GM19463 (cell line): ENCODE data around the gene NHERF2.

Experiments used
- ATAC-seq: cut with Tn5 transposase; IDR thresholded peaks from one replicate; pipeline ENCODE4 v1.9.1; 2021; ENCODE audit warnings: mild to moderate bottlenecking, moderate library complexity; ENCODE audit not compliant: unreplicated experiment

NHERF2 gene

GRCh38 chr16:2078691-2079090, 52.0 kb downstream of the NHERF2 start:
- no peak for ATAC-seq

- ATAC-seq: no peak
Observed at GRCh38 chr16:2079311-2079800, 52.7 kb downstream of the NHERF2 start.

GRCh38 chr16:2079991-2080390, 53.3 kb downstream of the NHERF2 start:
- ATAC-seq: no peak

GRCh38 chr16:2081201-2082084, 54.7 kb downstream of the NHERF2 start:
- ATAC-seq: no peak

DNA sequence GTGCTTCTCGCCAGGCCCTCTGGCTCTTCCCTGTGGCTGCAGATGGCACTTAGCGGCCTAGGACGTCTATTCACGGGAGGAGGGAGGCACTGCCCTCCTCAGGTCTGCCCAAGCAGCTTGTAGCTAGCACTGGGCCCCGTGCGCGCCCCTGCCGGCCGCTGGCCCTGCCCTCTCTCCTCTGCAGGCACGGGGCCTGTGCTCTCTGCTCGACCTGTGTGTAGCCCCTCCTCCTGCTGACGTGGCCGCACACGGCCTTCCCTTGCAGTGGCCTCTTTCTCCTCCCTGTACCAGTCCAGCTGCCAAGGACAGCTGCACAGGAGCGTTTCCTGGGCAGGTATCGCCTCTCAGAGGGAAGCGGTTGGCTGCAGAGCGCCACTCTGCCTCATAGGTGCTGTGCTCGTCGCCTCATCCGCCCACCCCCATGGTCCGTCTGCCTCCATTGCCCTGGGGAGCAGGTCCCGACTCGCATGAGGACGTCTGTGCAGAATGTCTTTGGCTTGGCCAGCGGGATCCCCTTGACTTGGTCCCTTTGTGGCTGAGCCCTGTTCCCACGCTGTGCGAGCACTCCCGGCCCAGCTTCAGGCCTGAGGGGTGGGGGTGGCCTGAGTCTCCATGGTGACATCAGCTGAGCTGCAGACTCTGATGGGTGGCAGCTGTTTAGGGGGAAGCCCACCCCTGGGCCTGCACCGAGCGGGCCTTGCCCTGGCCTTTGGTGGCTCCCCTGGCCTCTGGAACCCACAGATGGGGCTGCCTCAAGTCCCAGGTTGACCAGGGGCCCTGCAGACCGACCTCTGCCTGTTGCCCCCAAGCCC, 55.7 kb downstream of the NHERF2 start:
- no peak for ATAC-seq

GRCh38 chr16:2082983-2083364, 56.3 kb downstream of the NHERF2 start:
- no peak for ATAC-seq

GRCh38 chr16:2083409-2083808, 56.7 kb downstream of the NHERF2 start:
- no peak for ATAC-seq

- ATAC-seq: no peak
Observed at GRCh38 chr16:2083876-2084780, 57.4 kb downstream of the NHERF2 start.

DNA sequence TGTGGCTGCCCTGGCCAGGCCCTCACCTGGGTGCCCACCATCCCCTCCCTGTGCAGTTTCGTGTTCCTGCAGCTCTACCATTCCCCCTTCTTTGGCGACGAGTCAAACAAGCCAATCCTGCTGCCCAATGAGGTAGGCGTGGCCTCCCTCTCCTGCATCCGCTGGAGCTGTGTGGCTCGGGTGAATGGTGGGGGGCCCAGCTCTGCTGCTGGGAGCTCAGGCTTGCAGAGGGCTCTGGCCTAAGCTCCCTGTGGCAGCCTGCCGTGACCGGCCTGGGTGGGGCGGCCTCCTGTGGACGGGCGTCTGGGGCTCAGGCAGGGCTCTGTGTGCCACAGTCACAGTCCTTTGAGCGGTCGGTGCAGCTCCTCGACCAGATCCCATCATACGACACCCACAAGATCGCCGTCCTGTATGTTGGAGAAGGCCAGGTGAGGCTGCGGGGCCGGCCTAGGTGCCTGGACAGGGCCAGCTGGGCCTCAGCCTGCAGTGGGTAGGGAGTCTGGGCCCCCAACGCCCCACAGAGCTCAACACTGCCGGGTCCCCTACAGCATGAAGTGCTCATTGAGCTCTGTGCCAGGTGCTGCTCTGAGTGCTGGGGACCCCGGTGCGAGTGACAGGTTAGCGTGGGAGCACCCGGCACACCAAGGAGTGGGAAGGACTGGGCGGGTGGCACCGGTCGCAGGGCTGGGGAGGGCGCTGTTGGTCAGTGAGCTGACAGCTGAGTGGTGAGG, 58.4 kb downstream of the NHERF2 start:
- no peak for ATAC-seq

DNA sequence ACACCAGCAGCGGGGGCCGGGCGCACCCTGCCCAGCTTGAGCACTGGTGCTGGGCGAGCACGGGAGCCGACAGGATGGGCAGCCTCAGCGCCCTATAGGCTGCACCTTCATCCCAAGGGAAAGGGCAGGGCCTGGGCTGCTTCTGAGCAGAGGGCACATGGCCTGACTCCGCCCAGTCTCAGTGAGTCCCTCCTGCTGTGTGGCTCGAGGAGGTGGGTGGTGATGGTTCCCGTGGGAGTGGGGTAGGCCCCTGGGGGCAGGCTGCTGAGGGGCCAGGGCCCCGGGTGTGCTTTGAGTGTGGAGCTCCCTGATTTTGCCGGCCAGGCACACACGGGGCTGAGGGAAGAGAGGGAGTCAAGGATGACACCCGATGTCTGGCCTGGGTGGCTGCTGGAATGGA, 59.0 kb downstream of the NHERF2 start:
- no peak for ATAC-seq

DNA sequence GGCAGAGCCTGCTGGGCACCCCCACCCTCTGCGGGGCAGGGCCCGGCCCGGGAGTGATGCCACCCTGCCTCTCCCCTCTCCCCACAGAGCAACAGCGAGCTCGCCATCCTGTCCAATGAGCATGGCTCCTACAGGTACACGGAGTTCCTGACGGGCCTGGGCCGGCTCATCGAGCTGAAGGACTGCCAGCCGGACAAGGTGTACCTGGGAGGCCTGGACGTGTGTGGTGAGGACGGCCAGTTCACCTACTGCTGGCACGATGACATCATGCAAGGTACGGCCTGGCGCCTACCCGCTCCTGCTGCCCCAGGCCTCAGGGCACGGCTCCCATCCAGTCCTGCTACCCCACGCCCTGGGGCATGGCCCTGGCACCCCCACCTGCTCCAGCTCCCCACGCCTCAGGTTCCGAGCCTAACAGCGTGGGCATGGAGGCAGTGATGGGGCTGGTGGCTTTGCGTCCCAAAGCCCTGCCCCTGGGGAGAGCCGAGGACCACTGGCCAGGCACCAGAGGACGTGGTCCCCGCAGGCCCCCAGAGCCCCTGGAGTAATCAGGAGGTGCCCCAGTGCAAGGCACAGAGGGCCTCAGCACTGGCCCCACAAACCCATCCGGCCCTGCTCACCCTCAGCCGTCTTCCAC, 59.5 kb downstream of the NHERF2 start:
- no peak for ATAC-seq

DNA sequence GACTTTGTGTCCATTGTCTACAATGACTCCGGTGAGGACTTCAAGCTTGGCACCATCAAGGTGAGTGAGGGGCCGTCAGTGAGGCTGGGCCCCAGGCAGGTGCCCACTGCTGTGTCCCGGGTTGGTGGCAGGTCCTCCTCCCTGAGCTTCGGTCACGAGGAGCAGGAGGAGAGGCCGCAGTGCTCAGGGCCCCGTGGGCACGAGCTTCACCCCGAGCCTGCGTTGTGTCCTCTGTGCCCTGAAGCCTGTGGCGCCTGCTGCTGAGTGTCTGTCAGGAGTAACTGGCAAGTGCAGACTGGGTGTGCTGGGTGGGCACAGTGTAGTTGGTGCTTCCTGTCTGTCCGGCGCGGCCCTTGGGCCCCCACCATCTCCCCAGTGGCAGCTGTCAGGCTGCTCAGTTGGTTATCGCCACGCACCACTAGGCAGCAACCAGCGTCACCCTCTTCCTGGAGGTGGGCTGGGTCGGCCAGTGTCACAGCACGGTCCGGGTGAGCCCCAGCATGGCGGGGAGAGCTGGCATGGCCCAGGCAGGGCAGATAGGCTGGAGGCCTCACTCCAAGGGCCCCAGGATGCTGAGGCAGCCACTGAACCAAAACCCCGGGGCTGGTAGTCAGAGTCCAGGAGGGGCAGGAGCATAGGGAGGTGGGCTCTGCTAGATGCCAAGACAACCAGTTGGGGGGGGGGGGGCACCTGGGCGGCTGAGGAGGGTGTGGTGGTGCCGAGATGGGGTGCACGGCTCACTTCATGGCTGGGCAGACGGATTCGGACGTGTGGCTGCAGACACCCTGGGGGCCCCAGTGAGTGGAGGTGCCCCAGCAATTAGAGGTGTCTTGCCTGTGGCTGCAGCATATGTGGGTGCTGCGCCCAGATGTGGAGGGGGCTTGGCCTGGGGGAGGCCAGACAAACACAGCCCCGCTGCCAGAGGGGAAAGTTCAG, 60.4 kb downstream of the NHERF2 start:
- ATAC-seq: no peak

DNA sequence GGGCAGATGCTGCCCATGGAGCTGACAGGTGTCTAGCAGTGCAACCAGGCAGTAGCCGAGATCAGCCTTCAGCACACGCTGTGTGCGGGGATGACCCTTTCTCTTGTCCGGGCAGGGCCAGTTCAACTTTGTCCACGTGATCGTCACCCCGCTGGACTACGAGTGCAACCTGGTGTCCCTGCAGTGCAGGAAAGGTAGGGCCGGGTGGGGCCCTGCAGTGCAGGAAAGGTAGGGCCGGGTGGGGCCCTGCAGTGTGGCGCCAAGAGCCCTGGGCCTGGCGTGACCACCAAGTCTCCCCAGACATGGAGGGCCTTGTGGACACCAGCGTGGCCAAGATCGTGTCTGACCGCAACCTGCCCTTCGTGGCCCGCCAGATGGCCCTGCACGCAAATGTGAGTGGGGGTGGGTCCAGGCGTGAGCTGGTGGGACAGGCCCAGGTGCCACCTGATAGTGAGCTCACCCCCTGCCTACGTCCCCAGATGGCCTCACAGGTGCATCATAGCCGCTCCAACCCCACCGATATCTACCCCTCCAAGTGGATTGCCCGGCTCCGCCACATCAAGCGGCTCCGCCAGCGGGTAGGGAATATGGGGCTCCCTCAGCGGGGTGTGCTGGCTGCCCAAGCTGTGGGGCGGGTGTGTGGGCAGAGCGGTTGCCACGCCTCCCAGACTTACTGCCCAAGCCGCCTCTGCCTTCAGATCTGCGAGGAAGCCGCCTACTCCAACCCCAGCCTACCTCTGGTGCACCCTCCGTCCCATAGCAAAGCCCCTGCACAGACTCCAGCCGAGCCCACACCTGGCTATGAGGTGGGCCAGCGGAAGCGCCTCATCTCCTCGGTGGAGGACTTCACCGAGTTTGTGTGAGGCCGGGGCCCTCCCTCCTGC, 61.3 kb downstream of the NHERF2 start:
- no peak for ATAC-seq
